Smooth muscle cell of the brain vasculature (primary cell): Measurements from ENCODE around the gene GAB2.
"Not testable (repeated sequence)": the region's sequence is repeated elsewhere in the genome, so short reads cannot be mapped to it uniquely, and the experiment has no call there.

Experiments used
- DNase-seq: peaks from one replicate; pipeline ENCODE4 v3.0.0-alpha.2; 2012; ENCODE audit warnings: low read depth, low spot score

GAB2 gene

DNA sequence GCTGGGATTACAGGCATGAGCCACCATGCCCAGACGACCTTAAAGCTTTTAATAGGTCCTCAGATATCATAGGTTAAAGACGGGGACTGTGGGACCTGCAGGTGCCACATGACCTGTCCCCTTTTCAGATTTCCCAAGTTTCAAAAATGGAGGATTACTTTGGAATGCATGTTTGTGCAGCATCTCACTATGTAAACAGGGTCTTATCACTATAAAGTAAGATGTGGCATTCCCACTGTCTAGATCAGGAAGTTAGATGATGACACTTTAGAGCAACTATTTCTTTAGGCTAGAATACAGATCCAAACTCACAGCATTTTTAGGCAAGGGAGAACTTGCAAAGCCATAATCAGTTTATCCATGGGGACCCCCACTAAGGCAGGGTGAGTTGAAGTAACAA is 136.1 kb downstream of the GAB2 start:
- no peak for DNase-seq

DNA sequence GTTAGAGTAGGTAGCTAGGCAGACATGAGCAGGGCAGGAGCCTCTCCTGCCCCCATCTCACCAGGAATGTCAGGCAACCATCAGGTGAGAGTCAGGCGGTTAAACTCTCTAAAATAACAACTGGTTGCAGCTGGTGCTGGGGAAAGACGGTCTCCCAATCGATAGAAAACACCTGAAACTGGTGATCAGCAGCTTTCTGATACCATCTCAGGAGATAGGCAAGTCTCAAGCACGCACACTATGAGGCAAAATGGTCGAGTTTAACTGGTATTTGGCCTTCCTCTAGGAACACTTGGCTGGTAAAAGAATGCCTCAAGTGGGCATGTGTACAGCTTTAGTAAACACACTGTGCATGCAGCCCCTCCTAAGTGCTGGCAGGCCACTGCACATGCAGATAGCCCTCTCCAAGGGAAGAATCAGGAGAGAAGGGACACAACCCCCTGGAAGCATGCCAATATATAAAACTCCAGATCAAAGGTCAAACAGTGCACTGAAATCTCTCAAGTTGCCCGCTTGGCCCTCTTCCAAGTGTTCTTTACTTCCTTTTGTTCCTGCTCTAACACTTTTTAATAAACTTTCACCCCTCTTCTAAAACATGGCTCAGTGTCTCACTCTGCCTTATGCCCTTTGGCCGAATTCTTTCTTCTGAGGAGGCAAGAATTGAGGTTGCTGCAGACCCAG is 140.2 kb downstream of the GAB2 start:
- no peak for DNase-seq

DNA sequence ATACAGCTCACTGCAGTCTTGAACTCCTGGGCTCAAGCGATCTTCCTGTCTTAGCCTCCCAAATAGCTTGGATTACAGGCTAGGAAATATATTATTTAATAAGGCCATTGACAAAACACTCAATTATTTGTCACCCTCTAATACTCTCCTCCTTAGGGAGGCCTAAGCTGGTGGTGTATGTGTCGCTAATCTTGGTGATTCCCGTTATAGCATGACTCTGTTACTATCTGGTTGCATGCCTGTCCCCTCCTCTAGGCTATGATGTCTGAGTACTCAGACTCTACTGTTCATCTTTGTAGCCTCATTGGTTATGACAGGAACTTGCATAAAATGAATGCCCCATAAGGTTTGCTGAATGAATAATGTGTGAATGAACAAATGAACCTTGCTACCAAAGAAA is 141.3 kb downstream of the GAB2 start:
- no peak for DNase-seq

DNA sequence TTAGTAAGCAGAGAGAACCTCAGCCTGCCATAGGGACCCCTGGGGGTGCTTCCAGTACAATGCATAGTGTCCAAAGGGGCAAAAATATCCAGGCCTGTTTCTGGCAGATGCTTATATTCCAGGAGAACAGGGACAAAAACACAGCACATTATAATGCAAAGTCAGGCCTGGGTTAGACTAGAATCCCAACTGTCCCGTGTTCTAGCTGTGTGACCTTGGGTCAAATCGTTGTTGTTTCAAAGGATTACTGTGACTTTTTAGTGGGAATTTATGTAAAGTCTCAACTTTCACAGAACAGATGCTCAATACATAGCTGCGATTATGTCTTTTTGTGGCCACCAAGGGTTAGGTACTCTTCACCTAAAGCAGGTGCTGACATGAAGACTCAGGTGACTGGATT is 142.9 kb downstream of the GAB2 start:
- DNase-seq, result no peak

DNA sequence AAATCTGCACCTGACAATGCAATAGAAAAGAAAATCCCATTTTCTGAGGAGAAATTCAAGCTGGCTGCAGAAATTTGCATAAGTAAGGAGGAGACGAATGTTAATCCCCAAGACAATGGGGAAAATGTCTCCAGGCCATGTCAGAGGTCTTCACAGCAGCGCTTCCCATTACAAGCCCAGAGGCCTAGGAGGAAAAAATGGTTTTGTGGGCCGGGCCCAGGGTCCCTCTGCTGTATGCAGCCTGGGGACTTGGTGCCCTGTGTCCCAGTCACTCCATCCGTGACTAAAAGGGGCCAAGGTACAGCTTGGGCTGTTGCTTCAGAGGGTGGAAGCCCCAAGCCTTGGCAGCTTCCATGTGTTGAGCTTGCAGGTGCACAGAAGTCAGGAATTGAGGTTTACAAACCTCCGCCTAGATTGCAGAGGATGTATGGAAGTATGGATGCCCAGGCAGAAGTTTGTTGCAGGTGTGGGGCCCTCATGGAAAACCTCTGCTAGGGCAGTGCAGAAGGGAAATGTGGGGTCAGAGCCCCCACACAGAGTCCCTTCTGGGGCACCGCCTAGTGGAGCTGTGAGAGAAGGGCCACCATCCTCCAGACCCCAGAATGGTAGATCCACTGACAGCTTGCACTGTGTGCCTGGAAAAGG is 144.9 kb downstream of the GAB2 start:
- DNase-seq, result not testable (repeated sequence)

DNA sequence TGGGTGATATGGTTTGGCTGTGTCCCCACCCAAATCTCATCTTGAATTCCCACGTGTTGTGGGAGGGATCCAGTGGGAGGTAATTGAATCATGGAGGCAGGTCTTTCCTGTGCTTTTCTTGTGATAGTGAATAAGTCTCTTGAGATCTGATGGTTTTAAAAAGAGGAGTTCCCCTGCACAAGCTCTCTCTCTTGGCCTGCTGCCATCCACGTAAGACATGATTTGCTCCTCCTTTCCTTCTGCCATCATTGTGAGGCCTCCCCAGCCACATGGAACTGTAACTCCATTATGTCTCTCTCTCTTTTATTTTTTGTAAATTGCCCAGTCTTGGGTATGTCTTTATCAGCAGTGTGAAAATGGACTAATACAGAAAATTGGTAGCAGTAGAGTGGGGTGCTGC is 145.8 kb downstream of the GAB2 start:
- not testable (repeated sequence) for DNase-seq

DNA sequence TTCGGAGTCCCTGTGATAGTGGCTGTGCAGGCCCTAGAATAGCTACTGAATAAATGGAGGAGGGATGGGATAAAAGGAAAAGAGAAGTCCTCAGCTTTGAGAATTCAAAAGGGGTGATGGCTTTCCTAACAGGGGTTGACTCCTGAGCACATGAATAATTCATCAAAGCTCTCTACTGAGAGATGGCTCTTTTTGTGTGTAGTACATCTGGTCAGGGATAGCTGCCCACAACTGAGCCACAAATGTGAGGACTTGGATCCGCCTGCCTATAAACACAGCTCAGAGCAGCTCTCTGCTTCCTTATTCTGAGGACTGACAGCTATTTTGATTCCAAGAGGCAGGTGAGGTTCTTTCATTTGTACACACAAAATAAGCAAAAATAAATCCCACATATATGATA is 146.6 kb downstream of the GAB2 start:
- no peak for DNase-seq

DNA sequence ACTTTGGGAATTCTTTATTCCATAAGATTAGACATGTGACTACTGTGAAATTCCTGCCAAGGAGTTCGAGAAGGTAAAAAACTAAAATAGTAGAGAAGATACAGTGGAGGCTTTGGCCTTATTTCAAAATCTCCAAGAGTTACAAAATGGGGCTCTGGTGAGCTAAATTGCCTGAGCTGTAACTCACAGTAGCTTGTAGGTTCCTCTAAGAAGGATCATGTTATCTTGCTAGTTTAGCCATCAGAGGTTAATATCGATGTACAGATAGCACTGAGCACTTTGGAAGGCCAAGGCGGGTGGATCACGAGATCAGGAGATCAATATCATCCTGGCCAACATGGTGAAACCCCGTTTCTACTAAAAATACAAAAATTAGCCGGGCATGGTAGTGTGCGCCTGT is 147.8 kb downstream of the GAB2 start:
- DNase-seq, result no peak

DNA sequence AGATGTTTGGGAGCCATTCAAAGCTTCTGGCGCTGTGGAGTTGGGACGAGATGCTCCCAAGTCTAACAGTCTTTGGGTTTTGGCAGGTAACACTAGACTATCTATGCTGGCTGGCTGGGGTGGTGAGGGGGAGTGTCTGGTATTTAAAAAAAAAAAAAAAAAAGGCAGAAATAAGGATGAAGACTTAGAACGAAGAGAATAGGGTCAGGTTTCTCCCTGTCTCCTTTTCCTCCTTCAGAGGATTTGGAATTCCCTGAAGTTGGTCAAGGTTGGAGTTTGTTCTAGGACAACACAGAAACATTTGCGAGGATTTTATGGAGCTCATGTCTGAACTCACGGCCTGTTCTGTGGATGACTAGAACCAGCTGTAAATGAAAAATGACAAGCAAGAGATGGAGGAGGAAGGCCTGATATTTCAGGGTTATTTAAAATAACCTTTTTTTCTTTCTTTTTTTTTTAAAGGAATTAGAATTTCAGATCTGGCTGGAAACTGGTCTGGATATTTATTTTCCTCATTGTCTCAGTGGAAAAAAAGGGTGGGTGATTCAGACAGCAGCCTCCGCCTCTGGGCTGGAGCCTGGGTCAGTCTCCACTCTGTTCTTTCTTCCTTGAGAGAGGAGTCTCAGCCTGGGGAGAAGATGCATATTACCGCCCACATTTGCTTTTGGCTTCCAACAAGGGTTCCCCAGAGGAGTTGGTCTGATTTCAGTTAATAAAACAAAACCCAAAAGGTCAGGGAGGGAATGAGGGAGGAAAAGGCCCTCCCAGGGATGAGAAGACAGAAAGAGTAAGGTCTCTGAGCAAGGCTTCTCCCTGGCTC is 148.8 kb downstream of the GAB2 start:
- DNase-seq, result no peak

DNA sequence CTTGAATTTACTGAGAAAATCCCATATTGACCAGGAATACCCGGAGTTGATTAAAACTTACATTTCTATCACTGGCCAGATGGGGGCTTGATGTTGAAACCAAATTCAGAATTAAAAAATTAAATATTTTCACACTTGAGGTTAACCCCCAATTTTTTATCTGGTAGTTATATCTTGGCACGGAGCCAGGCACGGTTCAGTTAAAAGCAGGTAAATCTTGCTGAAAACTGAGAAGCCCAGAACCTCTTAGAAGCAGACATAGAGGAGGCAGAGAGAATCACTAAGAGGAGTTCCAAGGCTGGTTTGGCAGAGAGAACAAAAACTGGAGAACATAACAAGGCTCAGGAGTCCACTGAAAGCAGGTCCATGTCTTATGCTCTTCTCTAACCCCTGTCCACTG is 151.2 kb downstream of the GAB2 start:
- no peak for DNase-seq

DNA sequence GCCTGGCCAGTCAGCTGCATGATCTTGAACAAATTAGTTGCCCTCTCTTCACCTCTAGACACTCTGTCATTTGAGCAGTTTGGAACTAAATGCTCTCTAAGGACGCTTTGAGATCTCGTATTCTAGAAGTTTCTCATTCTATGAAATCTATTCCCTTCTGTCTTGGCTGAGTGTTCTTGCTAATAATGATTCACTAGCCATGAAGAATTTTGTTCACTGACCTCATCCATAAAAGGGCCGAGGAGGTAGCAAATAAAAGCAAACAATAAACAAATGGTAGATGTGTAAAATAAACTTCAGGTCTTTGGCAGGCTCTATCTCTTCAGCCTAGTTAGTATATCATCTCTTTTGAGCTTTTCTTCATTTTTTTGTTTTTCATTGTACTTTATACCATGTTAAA is 152.3 kb downstream of the GAB2 start:
- DNase-seq, result no peak

DNA sequence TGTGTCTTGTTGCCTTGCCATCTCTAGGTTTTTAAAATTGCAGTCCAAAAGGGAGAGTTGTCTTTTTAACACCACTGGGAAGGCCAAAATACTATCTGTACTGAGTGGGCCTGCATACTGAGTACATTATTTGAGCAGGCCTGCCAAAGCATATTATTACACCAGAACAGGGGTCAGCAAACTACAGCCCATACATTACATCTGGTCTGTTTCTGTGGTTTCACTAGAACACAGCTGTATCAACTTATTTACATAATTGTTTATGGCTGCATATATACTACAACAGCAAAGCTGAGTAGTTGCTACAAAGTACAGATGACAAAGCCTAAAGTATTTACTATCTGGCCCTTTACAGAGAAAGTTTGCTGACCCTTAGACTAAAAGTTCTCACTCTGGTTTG is 154.9 kb downstream of the GAB2 start:
- DNase-seq, result no peak

DNA sequence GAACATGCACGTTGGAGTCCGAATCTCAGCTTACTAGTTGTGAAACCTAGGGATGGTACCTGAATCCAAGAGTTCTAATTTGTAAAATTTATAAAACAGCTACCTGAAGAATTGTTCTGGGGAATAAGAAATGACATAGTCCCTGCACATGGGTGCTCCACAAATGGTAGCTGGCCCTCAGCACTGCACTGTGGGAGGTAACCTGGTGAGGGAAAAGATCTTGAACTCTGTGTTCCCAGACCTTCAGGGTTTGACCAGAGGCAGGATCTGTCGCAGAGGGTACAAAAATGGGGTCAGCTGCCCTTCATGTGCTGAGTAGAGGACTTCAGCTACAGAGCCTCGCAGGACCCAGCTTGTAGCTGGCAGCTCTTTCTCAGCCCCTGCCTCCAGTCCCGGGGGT is 155.4 kb downstream of the GAB2 start:
- no peak for DNase-seq

DNA sequence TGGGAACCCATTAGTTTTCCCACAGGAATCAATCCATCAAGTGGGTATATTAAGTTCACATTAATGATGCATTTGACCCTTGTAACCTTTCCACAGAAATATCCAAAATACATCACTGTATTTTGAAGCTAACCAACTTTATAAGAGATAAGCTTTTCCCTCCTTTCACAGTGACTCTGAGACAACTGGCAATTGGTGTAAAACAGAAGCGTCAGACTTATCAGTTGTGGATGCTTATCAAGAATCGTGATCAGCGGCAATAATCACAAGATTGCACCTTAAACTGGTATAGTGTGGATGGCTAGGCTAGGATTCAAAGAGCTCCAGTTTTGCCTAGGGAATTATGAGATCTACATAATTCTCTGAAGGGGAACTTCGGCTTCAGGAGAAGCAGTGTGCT is 155.8 kb downstream of the GAB2 start:
- no peak for DNase-seq

DNA sequence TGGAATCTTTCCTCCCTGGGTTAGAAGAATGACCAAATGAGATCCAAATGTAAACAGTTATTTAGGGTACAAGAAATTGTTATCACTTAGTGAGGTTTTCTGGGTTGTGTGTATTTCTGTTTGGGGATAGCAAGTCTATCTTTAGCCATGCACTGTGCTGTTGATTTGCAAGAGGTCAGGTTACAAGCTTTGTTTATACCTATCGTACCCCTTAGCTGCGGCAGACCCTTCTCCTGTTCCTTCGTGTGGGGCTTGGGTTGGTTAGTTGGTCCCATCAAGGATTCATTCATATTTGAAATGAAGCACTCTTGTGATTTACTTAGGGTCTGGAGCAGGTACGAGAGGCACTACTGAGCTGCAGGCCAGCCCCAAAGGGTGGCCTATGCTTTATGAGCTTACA is 156.3 kb downstream of the GAB2 start:
- no peak for DNase-seq

DNA sequence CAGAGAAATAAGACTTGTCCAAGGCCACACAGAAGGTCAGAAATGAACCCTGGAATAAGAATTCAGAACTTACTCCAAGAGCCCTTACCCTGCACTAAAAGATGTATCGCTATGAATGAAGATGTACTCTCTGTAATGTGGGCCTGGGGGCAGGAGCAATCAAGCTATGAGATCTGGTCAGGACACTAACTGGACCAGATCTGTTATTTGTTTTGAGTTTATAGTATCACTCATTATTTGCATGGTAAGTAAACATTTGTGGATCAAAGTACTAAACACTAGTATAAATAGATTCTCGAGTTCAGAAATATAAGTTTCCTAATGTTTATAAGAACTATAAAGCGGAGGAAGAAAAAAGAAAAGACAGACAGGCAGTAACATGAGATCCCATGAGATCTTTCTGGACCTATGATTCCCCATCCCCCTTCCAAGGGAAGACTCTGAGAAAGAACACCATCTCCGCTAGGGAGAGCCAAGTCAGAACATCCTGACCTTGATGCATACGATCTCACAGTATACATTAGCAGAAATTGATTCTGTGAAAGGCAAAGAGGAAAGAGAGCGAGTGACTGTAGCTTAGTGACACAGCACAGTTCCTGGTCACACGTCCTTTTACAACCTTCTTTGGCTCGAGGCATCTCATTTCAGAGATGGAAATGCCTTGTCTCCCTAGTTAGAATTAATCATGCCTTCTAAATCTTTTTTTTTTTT is 157.7 kb downstream of the GAB2 start:
- DNase-seq, result no peak

DNA sequence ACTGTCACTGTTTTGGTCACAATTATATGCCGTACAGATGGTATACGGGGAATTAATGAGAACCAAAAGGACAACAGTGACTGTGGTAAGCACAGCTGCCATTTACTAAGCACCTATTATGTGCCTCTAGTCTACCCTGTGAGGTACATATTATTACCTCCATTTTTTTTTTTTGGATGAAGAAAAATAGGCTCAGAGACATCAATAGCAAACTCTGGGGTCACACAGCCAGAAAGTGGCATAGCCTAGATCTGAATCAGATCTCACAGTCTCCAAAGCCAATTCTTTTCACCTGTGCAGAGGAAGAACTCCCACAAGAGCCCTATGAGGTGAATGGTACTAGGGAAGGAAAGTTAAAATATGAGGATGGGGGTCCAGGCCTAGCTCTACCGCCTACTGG is 160.0 kb downstream of the GAB2 start:
- no peak for DNase-seq

DNA sequence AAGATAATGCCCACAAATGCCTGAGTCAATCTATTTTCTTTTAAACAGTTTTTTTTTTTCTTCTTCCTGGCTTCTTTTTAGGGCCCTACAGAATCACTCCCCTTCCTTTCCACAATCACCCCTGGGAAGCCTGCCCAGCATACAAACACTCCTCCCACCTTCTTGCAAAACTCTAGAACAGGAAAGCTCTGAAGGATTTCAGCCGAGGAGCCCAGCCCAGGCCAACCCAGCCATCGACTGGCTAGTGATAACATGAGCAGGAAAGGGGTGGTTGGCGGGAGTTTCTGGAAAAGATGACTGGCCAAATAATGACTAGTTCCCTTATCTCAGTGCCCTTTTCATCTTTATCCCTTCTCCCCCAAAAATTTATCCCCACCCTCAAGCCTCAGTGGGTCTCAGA is 160.7 kb downstream of the GAB2 start:
- no peak for DNase-seq

DNA sequence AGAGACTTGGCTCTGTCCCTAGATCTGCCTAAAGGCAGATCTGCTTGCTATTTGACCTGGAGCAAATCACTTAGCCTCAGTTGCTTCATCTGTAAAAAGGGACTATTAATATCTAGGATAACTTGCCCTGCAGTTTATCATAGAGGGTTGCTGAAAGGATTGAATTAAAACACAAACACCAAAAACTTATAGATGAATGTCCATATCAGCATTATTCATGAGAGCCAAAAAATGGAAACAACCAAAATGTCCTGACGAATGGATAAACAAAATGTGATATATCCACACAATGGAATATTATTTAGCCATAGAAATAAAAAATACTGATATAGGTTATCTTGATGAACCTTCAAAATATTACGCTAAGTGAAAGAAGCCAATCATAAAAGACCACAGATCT is 161.7 kb downstream of the GAB2 start:
- no peak for DNase-seq

DNA sequence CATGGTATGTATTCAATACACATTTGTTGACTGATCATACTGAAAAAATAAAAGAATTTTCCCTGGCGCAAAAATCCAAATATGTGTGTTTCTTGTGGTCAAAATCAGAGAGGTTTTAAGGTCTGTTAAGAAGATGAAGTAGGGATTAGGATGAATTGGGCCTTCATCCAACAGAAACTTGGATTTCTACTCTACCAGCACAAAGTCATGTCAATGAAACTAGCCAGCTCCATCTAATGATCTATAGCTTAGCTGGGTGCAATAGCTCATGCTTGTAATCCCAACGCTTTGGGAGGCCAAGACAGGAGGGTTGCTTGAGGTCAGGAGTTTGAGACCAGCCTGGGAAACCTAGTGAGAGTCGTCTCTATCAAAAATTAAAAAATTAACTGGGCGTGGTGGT is 163.4 kb downstream of the GAB2 start:
- DNase-seq, result no peak

DNA sequence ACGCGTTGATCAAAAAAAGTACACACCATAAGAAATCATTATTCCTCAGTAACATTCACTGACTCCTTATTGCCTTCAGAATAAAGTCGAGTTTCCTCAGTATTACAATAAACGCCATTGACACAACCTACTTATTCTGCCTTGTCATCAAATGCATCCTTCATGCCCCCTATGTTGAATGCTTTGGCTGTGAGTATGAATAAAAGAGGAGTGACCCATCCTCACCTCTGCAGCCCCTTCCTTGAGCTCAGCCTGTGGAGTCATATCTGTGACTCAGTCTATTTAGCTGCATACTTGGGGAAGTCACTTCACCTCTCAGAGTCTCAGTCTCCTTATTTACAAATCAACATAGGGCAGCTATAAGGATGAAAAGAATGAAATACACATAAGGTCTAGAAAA is 163.8 kb downstream of the GAB2 start:
- no peak for DNase-seq

DNA sequence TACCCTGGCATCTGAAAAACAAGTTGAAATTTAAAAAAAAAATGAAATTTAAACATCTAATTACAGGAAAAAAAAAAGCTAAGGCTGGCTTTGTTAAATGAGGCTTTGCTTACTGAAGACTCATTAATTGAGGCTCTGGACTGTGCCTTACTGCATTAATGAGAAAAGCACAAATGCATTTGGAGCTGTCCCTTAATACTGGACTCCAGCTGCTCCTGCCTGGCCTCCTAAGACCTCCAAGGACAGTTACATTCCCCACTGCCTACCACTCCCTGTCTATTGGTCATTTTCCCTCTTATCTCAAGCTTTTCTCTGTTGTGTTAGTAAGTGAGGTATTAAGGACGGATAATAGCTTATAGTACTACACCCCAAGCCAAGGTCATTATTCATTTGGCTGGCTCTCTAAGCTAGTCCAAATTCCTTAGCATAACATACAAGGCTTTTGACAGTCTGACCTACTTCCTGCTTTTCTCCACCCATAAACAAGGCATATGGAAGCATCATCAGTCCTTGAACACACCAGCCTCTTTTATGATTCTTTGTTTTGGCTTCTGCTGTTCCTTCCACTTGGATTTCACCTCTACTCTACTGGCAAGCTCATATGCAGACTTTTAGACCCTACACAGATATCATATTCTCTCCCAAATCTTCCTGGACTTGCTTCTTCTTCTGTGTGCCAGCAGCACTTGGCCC is 166.4 kb downstream of the GAB2 start:
- DNase-seq, result no peak
